ENCODE measurements around the gene FN3K.

FN3K gene

DNA sequence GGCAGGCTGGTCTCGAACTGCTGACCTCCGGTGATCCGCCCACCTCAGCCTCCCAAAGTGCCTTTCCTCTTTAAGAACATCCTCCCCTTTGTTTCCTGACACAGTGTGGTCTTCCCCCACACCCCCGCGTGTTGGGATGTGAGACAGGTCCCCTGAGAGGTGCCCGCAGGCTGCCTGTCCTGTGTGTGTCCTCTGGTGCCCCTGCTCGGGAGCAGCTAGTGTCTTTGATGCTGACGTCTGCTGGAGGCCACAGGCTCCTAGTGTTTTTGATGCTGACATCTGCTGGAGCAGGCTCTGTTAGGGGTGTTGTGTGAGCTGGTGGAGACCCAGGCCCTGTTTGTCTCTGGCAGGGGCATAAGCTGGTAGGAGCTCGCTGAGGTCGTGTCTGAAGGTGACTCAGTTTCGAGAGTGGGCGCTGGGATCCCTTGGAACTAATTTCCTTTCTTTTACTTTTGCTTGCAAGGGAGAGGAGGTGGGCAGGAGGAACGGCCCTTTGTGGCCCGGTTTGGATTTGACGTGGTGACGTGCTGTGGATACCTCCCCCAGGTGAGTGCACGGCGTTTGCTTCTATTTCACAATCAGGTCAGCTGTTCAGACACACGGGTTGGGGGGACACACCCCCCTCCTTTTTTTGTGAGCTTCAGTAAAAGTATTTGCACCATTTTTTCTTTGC is 12.9 kb upstream of the FN3K start:
- in situ Hi-C loops (cut with MboI; ENCODE audit: low pct_unique_long_range_greater_than_20kb, low sequenced_read_pairs, unreplicated experiment), result no loop called here
- TF ChIP-seq, protein P1, sequence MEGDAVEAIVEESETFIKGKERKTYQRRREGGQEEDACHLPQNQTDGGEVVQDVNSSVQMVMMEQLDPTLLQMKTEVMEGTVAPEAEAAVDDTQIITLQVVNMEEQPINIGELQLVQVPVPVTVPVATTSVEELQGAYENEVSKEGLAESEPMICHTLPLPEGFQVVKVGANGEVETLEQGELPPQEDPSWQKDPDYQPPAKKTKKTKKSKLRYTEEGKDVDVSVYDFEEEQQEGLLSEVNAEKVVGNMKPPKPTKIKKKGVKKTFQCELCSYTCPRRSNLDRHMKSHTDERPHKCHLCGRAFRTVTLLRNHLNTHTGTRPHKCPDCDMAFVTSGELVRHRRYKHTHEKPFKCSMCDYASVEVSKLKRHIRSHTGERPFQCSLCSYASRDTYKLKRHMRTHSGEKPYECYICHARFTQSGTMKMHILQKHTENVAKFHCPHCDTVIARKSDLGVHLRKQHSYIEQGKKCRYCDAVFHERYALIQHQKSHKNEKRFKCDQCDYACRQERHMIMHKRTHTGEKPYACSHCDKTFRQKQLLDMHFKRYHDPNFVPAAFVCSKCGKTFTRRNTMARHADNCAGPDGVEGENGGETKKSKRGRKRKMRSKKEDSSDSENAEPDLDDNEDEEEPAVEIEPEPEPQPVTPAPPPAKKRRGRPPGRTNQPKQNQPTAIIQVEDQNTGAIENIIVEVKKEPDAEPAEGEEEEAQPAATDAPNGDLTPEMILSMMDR (IDR thresholded peaks at IDR 0.05; ENCODE audit: extremely low read depth, insufficient read depth, missing control alignments), result no peak

DNA sequence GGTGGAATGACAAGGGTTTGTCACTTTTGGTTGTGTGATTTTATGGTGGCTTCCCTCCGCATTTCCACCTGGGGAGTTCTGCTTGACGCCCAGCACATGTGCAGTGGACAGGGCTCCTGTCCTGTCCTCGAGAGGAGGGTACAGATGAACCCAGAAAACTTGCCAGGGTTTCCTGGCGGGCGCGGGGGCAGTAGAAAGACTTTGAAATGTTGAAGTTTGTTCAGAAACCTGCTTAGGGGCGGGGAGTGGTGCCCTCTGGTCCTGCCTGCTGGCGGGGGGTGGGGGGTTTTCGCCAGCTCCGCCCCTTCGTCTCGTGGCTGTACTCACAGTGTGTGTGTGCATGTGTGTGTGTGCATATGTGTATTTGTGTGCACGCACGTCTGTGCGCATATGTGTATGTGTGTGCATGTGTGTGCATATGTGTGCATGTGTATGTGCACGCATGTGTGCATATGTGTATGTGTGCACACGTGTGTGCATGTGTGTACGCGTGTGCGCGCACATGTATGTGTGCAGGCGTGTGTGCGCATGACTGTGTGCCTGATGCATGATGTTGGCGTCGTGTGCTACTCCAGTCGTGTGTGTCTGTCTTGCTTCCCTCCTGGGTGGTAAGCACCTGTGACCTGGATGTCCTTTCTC is 12.1 kb upstream of the FN3K start:
- TF ChIP-seq, protein P1 (IDR thresholded peaks at IDR 0.05; ENCODE audit: extremely low read depth, insufficient read depth, missing control alignments), result no peak
- DNase-seq (ENCODE audit: low spot score), result no peak
- in situ Hi-C loops (cut with MboI; ENCODE audit: low pct_unique_long_range_greater_than_20kb, low sequenced_read_pairs, unreplicated experiment), result no loop called here

More for the DNA sequence above, 12.9 kb upstream of the FN3K start:
- DNase-seq (ENCODE audit: low spot score), result no peak

DNA sequence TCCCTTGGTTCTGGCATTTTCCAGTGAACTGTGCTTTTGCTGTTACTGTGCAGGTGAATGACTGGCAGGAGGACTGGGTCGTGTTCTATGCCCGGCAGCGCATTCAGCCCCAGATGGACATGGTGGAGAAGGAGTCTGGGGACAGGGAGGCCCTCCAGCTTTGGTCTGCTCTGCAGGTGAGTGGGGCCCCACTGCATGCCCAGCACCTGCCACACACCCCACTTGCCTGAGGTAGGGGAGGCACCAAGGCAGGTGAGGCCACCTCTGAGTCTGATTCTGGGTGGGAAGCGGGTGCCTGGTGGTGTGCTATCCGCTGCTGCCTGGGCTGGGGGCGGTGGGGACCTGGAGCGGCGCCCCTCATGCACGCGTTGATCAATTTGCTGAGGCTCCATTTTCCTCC is 9.0 kb upstream of the FN3K start:
- DNase-seq (ENCODE audit: low spot score), result no peak
- in situ Hi-C loops (cut with MboI; ENCODE audit: low pct_unique_long_range_greater_than_20kb, low sequenced_read_pairs, unreplicated experiment), result no loop called here
- TF ChIP-seq, protein P1 (IDR thresholded peaks at IDR 0.05; ENCODE audit: extremely low read depth, insufficient read depth, missing control alignments), result no peak

DNA sequence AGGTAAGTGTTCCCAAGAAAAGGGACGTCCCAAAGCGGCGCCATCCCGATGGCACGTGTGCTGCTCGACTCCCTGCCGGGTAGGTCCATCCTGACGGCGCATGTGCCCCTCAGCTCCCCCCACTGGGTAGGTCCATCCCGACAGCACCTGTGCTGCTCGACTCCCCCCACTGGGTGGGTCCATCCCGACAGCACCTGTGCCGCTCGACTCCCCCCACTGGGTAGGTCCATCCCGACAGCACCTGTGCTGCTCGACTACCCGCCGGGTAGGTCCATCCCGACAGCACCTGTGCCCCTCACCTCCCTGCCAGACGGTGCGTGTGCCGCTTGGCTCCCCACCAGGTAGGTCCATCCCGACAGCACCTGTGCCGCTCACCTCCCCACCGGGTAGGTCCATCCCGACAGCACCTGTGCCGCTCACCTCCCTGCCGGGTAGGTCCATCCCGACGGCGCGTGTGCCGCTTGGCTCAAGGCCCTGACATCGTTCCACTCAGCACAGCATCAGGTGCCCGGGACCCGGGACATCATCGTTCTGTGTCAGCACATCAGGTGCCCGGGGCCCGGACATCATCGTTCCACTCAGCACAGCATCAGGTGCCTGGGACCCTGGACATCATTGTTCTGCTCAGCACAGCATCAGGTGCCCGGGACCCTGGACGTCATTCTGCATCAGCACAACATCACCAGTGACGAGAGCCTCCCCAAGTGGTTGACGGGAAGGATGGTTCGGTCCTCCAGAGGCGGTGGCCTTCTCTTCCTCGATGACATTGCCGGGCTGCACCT is 5.7 kb upstream of the FN3K start:
- in situ Hi-C loops (cut with MboI; ENCODE audit: low pct_unique_long_range_greater_than_20kb, low sequenced_read_pairs, unreplicated experiment), result no loop called here
- TF ChIP-seq, protein P1 (IDR thresholded peaks at IDR 0.05; ENCODE audit: extremely low read depth, insufficient read depth, missing control alignments), result no peak
- no peak for DNase-seq (ENCODE audit: low spot score)

DNA sequence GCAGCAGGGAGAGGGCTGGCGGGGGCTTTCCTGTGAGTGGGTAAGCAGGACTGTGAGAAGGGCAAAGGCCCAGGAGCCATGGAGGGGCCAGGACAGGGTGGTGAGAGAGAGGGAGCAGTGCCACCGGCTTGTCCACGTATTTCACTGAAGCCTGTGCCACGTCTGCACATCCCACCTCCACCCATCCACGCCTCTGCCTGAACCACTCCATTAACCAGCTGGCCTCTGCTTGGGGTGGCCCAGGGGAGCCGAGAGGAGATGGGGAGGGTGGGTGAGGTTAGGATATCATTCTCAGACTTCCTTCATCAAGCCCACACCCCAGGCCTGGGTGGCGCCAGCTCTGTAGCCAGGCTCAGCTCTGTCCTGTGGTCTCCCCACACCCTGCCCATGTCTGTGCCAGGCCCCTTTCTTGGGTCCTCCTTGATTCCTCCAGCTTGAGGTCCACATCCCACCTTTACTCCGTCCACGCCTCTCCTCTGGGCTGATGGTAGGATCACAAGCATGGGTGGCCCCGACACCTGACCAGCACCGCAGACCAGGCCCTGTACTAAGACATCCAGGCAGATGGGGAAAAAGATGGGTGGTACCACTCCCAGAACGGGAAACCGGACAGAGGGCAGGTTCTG is 3.2 kb upstream of the FN3K start:
- no peak for DNase-seq (ENCODE audit: low spot score)
- in situ Hi-C loops (cut with MboI; ENCODE audit: low pct_unique_long_range_greater_than_20kb, low sequenced_read_pairs, unreplicated experiment), result no loop called here
- TF ChIP-seq, protein P1 (IDR thresholded peaks at IDR 0.05; ENCODE audit: extremely low read depth, insufficient read depth, missing control alignments), result no peak

DNA sequence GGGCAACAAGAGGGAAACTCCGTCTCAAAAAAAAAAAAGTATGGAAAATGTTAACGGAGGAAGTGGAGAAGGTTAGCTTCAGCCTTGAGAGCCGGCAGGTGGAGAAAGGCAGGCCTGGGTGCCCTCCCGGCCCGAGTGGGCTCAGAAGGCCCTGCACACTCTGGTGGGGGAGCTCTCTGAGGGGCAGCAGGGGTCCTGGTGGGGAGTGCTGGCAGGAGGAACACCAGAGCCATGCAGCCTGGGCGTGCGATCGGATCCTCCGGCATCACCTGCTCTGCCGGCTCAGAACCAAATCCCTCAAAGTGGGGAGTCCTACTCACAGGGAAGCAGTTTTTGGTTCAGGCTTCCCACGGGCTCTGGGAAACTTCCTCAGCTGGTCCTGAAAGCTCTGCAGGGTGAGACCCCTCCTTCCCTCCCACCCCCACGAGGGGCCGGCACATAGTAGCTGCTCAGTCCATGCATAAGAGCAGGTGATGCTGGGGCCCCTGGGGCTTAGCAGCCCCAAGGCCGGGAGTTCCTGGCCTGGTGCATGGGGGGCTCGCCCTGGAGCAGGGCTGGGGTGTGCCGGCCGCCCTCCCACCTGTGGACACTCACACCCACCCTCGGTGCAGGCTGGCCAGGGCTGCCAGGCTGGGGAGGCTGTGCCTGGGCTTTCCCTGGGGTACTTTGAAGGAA is 1.2 kb downstream of the FN3K start:
- in situ Hi-C loops (cut with MboI; ENCODE audit: low pct_unique_long_range_greater_than_20kb, low sequenced_read_pairs, unreplicated experiment), result no loop called here
- no peak for DNase-seq (ENCODE audit: low spot score)
- TF ChIP-seq, protein P1 (IDR thresholded peaks at IDR 0.05; ENCODE audit: extremely low read depth, insufficient read depth, missing control alignments), result no peak

Data from GM13977 (cell line).